RPMI7951 (cell line): ENCODE results near the gene UVSSA. TPM values are rescaled to one million over a fixed set of nuclear protein-coding genes. Genes with fewer than 3 reads are reported as not detected.
"Not testable (repeated sequence)": the region's sequence is repeated elsewhere in the genome, so short reads cannot be mapped to it uniquely, and the experiment has no call there.

Experiments
- DNase-seq: peaks from one replicate; pipeline ENCODE4 v3.0.0-alpha.2; 2012; ENCODE audit warnings: low read depth
- total RNA-seq: library from RNA; depleted of rRNA; stranded (reverse); fragments of >200 nt; shearing (Covaris generic); gene quantifications from 2 replicates; pipeline ENCODE4 v1.2.3, GENCODE V29; 2014

UVSSA gene
- total RNA-seq, 1 experiment from 2014 or later: 1.2 TPM

DNA sequence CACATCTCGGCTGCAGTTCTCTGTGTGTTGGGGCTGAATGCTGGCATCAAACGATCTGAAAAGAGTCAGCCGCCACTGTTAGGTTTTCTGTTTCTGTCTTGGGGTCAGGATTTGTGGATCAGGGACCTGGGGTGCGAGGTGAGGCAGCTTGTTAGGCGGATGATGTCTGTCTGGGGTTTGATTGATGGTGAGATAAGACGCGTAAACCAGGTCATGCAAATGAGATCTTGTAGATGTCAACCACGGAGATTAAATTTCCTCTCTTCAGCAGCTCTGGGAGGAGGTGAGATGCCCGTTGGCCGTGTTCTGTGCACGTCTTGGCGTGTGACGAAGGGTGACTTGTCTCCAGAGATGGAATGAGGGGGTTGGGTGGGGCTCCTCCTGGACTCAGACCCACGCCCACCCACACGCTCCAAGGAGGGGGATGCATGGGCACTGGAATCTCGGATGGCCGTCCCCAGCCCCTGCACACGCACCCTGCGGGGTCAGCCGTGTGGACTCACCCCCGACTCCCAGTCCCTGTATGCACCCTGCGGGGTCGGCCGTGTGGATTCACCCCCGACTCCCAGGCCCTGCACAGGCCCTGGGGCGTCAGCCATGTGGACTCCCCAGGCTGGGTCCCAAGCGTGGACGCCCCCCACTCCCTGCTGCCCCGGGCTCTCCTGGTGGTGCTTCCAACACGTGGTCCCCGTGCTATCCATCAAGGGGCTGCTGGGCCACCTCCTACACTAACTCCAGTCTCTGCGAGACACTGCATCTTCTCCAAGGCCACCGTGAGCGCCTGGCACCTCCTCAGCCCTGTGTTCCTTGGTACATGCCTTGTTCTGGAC lies 16.0 kb upstream of the UVSSA start:
- no peak for DNase-seq

GRCh38 chr4:1331591-1332353 lies 15.2 kb upstream of the UVSSA start:
- DNase-seq: no peak

- DNase-seq: no peak
Measured at GRCh38 chr4:1332686-1333085, 14.3 kb upstream of the UVSSA start.

DNA sequence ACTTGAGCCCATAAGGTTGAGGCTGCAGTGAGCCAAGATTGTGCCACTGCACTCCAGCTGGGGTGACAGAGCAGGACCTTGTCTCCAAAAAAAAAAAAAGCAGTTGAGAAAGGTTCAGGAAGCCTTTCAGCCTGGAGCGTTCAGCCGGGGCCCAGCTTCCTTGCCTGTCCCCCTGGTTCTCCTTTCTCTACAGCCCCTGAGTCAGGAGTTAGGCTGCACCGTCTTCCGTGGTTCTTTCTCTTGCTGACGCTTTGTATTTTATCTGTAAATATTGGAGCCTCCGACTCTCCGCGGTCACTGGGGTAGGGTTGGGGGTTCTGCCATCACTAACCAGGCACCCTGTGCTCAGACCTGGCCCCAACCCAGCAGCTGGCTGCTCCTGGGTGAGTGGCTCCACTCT lies 13.8 kb upstream of the UVSSA start:
- no peak for DNase-seq

GRCh38 chr4:1333851-1334578 lies 13.0 kb upstream of the UVSSA start:
- not testable (repeated sequence) for DNase-seq

DNA sequence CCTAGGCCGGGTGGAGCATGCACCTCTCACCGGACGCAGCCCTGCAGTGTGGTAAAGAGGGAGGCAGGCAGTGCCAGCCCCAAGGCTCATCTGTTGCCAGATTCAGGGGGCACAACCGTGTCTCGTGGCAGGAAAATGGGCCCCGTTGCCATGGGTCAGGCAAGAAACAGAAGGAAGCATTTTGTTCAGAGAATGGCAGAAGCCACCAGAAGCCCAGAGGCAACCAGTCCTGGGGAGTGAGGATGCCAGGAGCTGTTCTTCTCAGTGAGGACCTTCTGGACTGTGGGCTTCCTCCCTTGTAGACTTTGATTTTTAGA lies 12.5 kb upstream of the UVSSA start:
- no peak for DNase-seq

GRCh38 chr4:1335193-1335883 lies 11.7 kb upstream of the UVSSA start:
- not testable (repeated sequence) for DNase-seq

- no peak for DNase-seq
Measured at GRCh38 chr4:1336088-1336491, 10.9 kb upstream of the UVSSA start.

DNA sequence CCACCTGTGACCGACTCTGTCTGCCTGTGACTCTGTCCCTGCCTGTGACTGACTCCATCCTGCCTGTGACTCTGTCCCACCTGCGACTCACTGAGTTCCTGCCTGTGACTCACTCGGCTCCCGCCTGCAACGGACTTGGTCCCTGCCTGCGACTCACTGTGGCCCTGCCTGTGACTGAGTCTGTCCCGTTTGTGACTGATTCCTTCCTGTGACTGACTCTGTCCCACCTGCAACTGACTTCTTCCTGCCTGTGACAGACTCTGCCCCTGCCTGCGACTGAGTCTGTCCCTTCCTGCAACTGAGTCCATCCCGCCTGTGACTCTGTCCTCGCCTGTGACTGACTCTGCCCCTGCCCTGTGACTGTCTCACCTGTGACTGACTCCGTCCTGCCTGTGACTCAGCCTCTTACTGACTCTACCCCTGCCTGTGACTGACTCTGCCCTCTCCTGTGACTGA lies 9.6 kb upstream of the UVSSA start:
- peak; percentile 15 for DNase-seq

DNA sequence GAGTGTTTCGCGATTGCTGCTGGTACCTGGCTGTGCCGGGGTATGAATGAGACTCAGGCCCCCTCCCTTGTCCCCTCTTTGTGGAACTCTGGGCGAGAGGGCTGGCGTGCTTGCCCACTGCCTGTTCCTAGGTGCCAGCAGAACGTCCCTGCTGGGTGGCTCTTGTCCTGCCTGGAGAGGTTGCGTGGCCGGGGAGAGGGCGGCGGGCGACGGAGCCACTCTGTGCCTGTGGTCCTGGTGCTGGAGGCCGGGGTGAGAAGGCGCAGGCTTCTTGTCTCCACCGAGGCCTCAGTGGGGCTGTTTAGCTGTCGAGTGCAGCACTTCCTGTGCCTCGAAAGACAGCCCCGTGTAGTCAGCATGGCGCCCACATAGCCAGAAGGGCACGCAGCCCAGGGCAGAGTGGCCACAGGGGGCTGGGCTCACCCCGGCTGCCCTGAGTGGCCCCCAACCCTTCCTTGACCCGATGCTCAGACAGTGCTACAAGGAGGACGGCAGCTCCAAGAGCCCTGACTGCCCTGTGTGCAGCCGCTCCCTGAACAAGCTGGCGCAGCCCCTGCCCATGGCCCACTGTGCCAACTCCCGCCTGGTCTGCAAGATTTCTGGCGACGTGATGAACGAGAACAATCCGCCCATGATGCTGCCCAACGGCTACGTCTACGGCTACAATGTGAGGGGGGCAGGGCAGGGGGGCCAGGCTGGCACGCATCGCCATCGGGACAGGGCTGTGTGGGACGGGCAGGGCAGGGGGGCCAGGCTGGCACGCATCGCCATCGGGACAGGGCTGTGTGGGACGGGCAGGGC lies 8.9 kb upstream of the UVSSA start:
- no peak for DNase-seq

- no peak for DNase-seq
Measured at GRCh38 chr4:1338752-1339414, 8.1 kb upstream of the UVSSA start.

GRCh38 chr4:1339489-1339888 lies 7.5 kb upstream of the UVSSA start:
- DNase-seq: no peak

DNA sequence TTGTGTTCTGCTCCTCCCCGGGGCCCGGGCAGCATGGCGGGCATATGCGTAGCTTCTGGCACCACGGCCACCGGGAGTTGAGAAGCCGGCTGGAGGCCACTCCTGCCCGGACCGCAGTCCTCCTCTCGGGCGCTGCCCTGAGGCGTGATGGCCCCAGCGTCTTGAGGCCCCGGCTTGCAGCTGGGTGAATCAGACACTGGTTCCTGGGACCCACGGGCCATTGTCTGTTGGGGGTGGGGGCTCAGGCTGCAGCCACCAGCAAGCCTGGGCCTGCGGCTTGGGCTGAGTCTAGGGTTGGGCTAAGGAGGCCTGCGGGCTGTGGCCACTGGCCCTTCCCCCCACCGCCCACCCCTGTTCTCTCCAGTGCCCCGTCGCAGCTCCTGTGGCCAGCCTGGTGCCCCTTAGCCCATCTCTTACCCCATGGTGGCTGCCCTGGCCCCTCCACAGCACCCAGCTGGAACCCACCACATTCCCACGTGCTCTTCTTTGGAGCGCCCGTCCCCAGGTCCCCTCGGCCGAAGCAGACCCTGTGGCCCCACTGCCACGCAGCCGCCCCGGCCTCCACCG lies 6.7 kb upstream of the UVSSA start:
- DNase-seq: no peak

GRCh38 chr4:1340861-1341260 lies 6.1 kb upstream of the UVSSA start:
- DNase-seq: no peak

GRCh38 chr4:1342003-1342402 lies 5.0 kb upstream of the UVSSA start:
- no peak for DNase-seq

GRCh38 chr4:1344696-1345095 lies 2.3 kb upstream of the UVSSA start:
- DNase-seq: no peak

GRCh38 chr4:1345903-1346780 lies 866 bp upstream of the UVSSA start:
- peak; percentile 52 for DNase-seq

GRCh38 chr4:1347410-1347864 lies 429 bp downstream of the UVSSA start:
- DNase-seq: peak; percentile 85

DNA sequence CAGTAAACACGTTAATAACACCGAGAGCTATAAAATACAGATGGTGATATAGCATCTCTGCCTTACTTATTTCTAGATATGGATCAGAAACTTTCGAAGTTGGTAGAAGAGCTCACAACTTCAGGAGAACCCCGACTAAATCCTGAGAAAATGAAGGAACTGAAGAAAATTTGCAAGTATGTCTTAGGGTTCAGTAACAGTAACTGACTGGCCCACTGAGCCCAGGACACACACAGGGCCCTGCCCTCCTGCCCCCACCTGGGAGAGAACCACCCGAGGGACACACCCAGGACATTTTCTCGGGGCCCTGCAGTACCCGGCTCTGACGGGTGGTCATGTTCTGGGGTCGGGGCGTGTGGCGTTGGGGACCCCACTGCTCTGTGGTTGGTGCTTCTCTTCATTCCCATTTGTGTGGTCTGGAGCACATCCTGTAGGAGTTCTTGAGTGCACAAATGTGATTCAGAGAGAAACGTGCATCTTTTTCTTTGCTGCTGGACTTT lies 1.1 kb downstream of the UVSSA start:
- no peak for DNase-seq
